H1 (cell line): ENCODE results near the gene CACNG4. TPM values are rescaled to one million over a fixed set of nuclear protein-coding genes. Genes with fewer than 3 reads are reported as not detected.

Source experiments
- CTCF ChIA-PET: fragments of 300-600 bp; sonication (Branson Sonifier 250); formaldehyde crosslinking; loops from one replicate; lab custom pipeline; 2021; ENCODE audit not compliant: partially characterized antibody; lab: Charles Lee
- POLR2A ChIA-PET: fragments of 300-600 bp; sonication (Branson Sonifier 250); formaldehyde crosslinking; loops from one replicate; lab custom pipeline; 2021; ENCODE audit warnings: inconsistent platforms; ENCODE audit not compliant: partially characterized antibody; lab: Charles Lee
- DNase-seq, 2 experiments: peaks; one replicate each; pipeline versions ENCODE4 v3.0.0 to v3.0.0-alpha.2; 2010 to 2022; ENCODE audit warnings: low spot score in 2 of 2, low read depth in 1 of 2, mixed read lengths in 1 of 2
- FAIRE-seq: peaks from 2 replicates; lab custom pipeline; 2011; peaks lifted over from hg19 to GRCh38; lab: Jason Lieb, UNC
- H2AFZ ChIP-seq: 2 replicates; pipeline ENCODE4 v1.8.1; 2012; ENCODE audit warnings: low read length, inconsistent platforms
- H2AK5ac ChIP-seq: 2 replicates; pipeline ENCODE4 v1.6.1; 2013; ENCODE audit warnings: low read depth, low read length
- H2BK120ac ChIP-seq: replicated peaks from 2 replicates; pipeline ENCODE3; 2013; ENCODE audit warnings: low read depth, low read length, inconsistent platforms
- H2BK12ac ChIP-seq: 2 replicates; pipeline ENCODE4 v1.6.1; 2013; ENCODE audit warnings: low read depth, low read length
- H2BK15ac ChIP-seq: 2 replicates; pipeline ENCODE4 v1.6.1; 2013; ENCODE audit warnings: low read length
- H2BK20ac ChIP-seq: 2 replicates; pipeline ENCODE4 v1.6.1; 2013; ENCODE audit warnings: low read length
- H2BK5ac ChIP-seq: 2 replicates; pipeline ENCODE4 v1.6.1; 2013; ENCODE audit warnings: low read depth, low read length
- H3K14ac ChIP-seq: 2 replicates; pipeline ENCODE4 v1.6.1; 2013; ENCODE audit warnings: inconsistent platforms; ENCODE audit not compliant: insufficient read length
- H3K18ac ChIP-seq: 2 replicates; pipeline ENCODE4 v1.6.1; 2013; ENCODE audit warnings: low read length; ENCODE audit errors: extremely low read depth
- H3K23ac ChIP-seq: 2 replicates; pipeline ENCODE4 v1.6.1; 2013; ENCODE audit warnings: inconsistent platforms; ENCODE audit not compliant: insufficient read length
- H3K23me2 ChIP-seq: 2 replicates; pipeline ENCODE4 v1.6.1; 2013; ENCODE audit warnings: low read depth, low read length
- H3K27ac ChIP-seq: 2 replicates; pipeline ENCODE4 v1.6.1; 2011; ENCODE audit warnings: low read depth, low read length, inconsistent platforms
- H3K27me3 ChIP-seq, 4 experiments: replicated peaks in 1 of 4; 1 replicate in 1 of 4; 2 replicates in 3 of 4; pipeline versions ENCODE4 v1.6.1 to v1.8.1; 2011 to 2013; ENCODE audit warnings: low read length in 3 of 4, mild to moderate bottlenecking in 3 of 4, inconsistent platforms in 2 of 4, mixed read lengths in 2 of 4, moderate library complexity in 1 of 4; ENCODE audit not compliant: control insufficient read depth in 3 of 4, insufficient read depth in 3 of 4; ENCODE audit errors: extremely low read depth in 1 of 4
- H3K36me3 ChIP-seq, 4 experiments: 2 replicates each; pipeline versions ENCODE4 v1.6.1 to v1.8.1; 2011 to 2013; ENCODE audit warnings: mild to moderate bottlenecking in 4 of 4, low read length in 3 of 4, moderate library complexity in 2 of 4, control low read depth in 1 of 4, inconsistent platforms in 1 of 4; ENCODE audit not compliant: insufficient read depth in 4 of 4, control insufficient read depth in 2 of 4
- H3K4ac ChIP-seq: replicated peaks from 2 replicates; pipeline ENCODE3; 2013; ENCODE audit warnings: low read length, low read depth, mixed read lengths, inconsistent platforms; ENCODE audit not compliant: insufficient read length
- H3K4me1 ChIP-seq, 4 experiments: replicated peaks in 1 of 4; 1 replicate in 1 of 4; 2 replicates in 3 of 4; pipeline versions ENCODE4 v1.6.1 to v1.8.1; 2011 to 2013; ENCODE audit warnings: low read length in 3 of 4, inconsistent platforms in 2 of 4, mixed read lengths in 1 of 4; ENCODE audit not compliant: insufficient read depth in 4 of 4, control insufficient read depth in 3 of 4
- H3K4me2 ChIP-seq, 2 experiments: 2 replicates each; pipeline versions ENCODE4 v1.6.1 to v1.8.1; 2011 to 2013; ENCODE audit warnings: low read depth in 2 of 2, low read length in 2 of 2, control low read depth in 1 of 2, inconsistent platforms in 1 of 2, mild to moderate bottlenecking in 1 of 2; ENCODE audit not compliant: insufficient read depth in 1 of 2
- H3K4me3 ChIP-seq, 4 experiments: fragments of 200-600, 300-600 bp in 1 of 4; sonication (generic), shearing (Covaris generic), sonication (Bioruptor Twin) in 1 of 4; 2 replicates each; pipeline versions ENCODE4 v1.5.1 to v1.8.1; 2011 to 2016; ENCODE audit warnings: low read length in 4 of 4, low read depth in 3 of 4, control low read depth in 2 of 4, inconsistent platforms in 2 of 4, mild to moderate bottlenecking in 2 of 4, mixed read lengths in 1 of 4, moderate library complexity in 1 of 4; ENCODE audit not compliant: insufficient read depth in 2 of 4; ENCODE audit errors: extremely low read depth in 1 of 4
- H3K56ac ChIP-seq: replicated peaks from 2 replicates; pipeline ENCODE3; 2013; ENCODE audit warnings: low read depth, mild to moderate bottlenecking, mixed read lengths, low read length, inconsistent platforms; ENCODE audit not compliant: insufficient read length
- H3K79me1 ChIP-seq: 2 replicates; pipeline ENCODE4 v1.6.1; 2013; ENCODE audit warnings: low read depth, low read length, control low read depth
- H3K79me2 ChIP-seq, 2 experiments: 2 replicates each; pipeline versions ENCODE4 v1.6.1 to v1.8.1; 2012 to 2013; ENCODE audit warnings: low read length in 2 of 2, mild to moderate bottlenecking in 2 of 2, inconsistent platforms in 1 of 2; ENCODE audit not compliant: insufficient read depth in 2 of 2, control insufficient read depth in 1 of 2
- H3K9ac ChIP-seq, 4 experiments: replicated peaks in 1 of 4; 1 replicate in 1 of 4; 2 replicates in 3 of 4; pipeline versions ENCODE4 v1.6.1 to v1.8.1; 2011 to 2013; ENCODE audit warnings: low read depth in 3 of 4, low read length in 3 of 4, control low read depth in 2 of 4, mild to moderate bottlenecking in 2 of 4, moderate library complexity in 2 of 4, inconsistent platforms in 1 of 4; ENCODE audit errors: extremely low read depth in 1 of 4
- H3K9me3 ChIP-seq, 2 experiments: 2 replicates each; pipeline versions ENCODE4 v1.6.1 to v1.8.1; 2012 to 2013; ENCODE audit warnings: mild to moderate bottlenecking in 2 of 2, moderate library complexity in 2 of 2, control low read depth in 1 of 2, inconsistent platforms in 1 of 2, low read depth in 1 of 2, low read length in 1 of 2, mixed read lengths in 1 of 2; ENCODE audit not compliant: insufficient read depth in 2 of 2
- H4K20me1 ChIP-seq, 2 experiments: replicated peaks in 1 of 2; 2 replicates each; pipeline versions ENCODE3 to v1.8.1; 2011 to 2013; ENCODE audit warnings: inconsistent platforms in 2 of 2, low read length in 2 of 2, mild to moderate bottlenecking in 1 of 2; ENCODE audit not compliant: insufficient read depth in 2 of 2, control insufficient read depth in 1 of 2
- H4K5ac ChIP-seq: 2 replicates; pipeline ENCODE4 v1.6.1; 2013; ENCODE audit warnings: low read length, low read depth, mixed read lengths, inconsistent platforms; ENCODE audit not compliant: insufficient read length
- H4K8ac ChIP-seq: 2 replicates; pipeline ENCODE4 v1.8.0; 2013; ENCODE audit warnings: mild to moderate bottlenecking, moderate library complexity, low read length, inconsistent platforms; ENCODE audit not compliant: insufficient read depth; ENCODE audit errors: extremely low read depth
- H4K91ac ChIP-seq: replicated peaks from 2 replicates; pipeline ENCODE3; 2013; ENCODE audit warnings: low read length, mixed read lengths, inconsistent platforms; ENCODE audit not compliant: insufficient read length
- BACH1 ChIP-seq: IDR thresholded peaks from 2 replicates; pipeline ENCODE4 v1.6.1; 2012; ENCODE audit warnings: low read length, improper control_type of control experiment
- CHD1 ChIP-seq: IDR thresholded peaks from 2 replicates; pipeline ENCODE4 v1.6.1; 2012; ENCODE audit warnings: low read depth, low read length, improper control_type of control experiment
- CREB1 ChIP-seq: IDR thresholded peaks from 2 replicates; pipeline ENCODE4 v1.6.1; 2012; ENCODE audit warnings: inconsistent platforms
- FOSL1 ChIP-seq: IDR thresholded peaks from 2 replicates; pipeline ENCODE4 v1.6.1; 2011; ENCODE audit warnings: mild to moderate bottlenecking, low read depth, low read length, moderate library complexity; ENCODE audit not compliant: insufficient read depth
- KDM4A ChIP-seq: IDR thresholded peaks from one replicate; pipeline ENCODE4 v1.7.1; 2012; ENCODE audit warnings: low read depth, mild to moderate bottlenecking, moderate library complexity, low read length, inconsistent platforms; ENCODE audit not compliant: severe bottlenecking
- NANOG ChIP-seq: IDR thresholded peaks from 2 replicates; pipeline ENCODE4 v1.6.1; 2011; ENCODE audit warnings: low read length, low read depth, mild to moderate bottlenecking, inconsistent platforms; ENCODE audit not compliant: insufficient read depth, poor library complexity, severe bottlenecking
- NRF1 ChIP-seq: IDR thresholded peaks from 2 replicates; pipeline ENCODE4 v1.6.1; 2011; ENCODE audit warnings: mild to moderate bottlenecking, low read depth, low read length, improper control_type of control experiment
- RAD21 ChIP-seq, 2 experiments: IDR thresholded peaks in 1 of 2; conservative IDR thresholded peaks in 1 of 2; 2 replicates each; pipeline ENCODE4 v1.6.1; 2011; ENCODE audit warnings: low read depth in 2 of 2, low read length in 2 of 2, improper control_type of control experiment in 1 of 2, inconsistent platforms in 1 of 2, mild to moderate bottlenecking in 1 of 2, moderate library complexity in 1 of 2
- SIN3A ChIP-seq, 2 experiments: IDR thresholded peaks in 1 of 2; conservative IDR thresholded peaks in 1 of 2; 2 replicates each; pipeline ENCODE4 v1.6.1; 2011 to 2012; ENCODE audit warnings: low read length in 2 of 2, improper control_type of control experiment in 1 of 2, low read depth in 1 of 2, mild to moderate bottlenecking in 1 of 2
- SP1 ChIP-seq: IDR thresholded peaks from 2 replicates; pipeline ENCODE4 v1.6.1; 2011; ENCODE audit warnings: low read depth, low read length
- SP2 ChIP-seq: IDR thresholded peaks from 2 replicates; pipeline ENCODE4 v1.6.1; 2012; ENCODE audit warnings: mild to moderate bottlenecking, low read length, inconsistent platforms
- TCF12 ChIP-seq: IDR thresholded peaks from 2 replicates; pipeline ENCODE4 v1.6.1; 2011; ENCODE audit warnings: low read depth, mild to moderate bottlenecking, low read length
- WGBS, 2 experiments: shearing (Covaris generic) in 1 of 2; methylation state at CpG; one replicate each; pipeline versions ENCODE4 v1.1.6 to v1.1.7; 2013 to 2015; ENCODE audit warnings: low lambda C conversion rate in 2 of 2, mixed read lengths in 2 of 2, inconsistent platforms in 1 of 2, low coverage in 1 of 2, missing lambda C conversion rate in 1 of 2; ENCODE audit not compliant: insufficient replicate concordance in 2 of 2, insufficient coverage in 1 of 2, insufficient read length in 1 of 2; ENCODE audit errors: extremely low coverage in 1 of 2, missing lambda C conversion rate in 1 of 2; 5-methylcytosine and 5-hydroxymethylcytosine counted together
- polyA plus RNA-seq, 7 experiments: library from polyadenylated mRNA; depleted of rRNA in 3 of 7; stranded (reverse) in 5 of 7; unstranded in 2 of 7; fragments of >200 nt in 5 of 7; fragments of 200-250 nt in 2 of 7; gene quantifications; 1 replicate in 5 of 7; 2 replicates in 1 of 7; 4 replicates in 1 of 7; pipeline versions ENCODE4 v1.2.1 to v1.2.3, GENCODE V29; 2011 to 2013; ENCODE audit warnings: missing spikeins in 2 of 7, mixed read lengths in 2 of 7
- total RNA-seq: library from RNA; stranded (reverse); fragmentation: NEBNext Ultra II Directional; extraction: Animal tissue kit (Norgen Biotek cat#: 25700); gene quantifications from 2 replicates; pipeline ENCODE4 v1.2.1, GENCODE V29; 2021
- TF ChIP-seq, protein P1 (sequence below): IDR thresholded peaks from 2 replicates; pipeline ENCODE4 v1.6.1; 2012; ENCODE audit warnings: inconsistent platforms

CACNG4 gene
- total and polyA plus RNA-seq, 2 of the 8 experiments (the other 6 are each of a cell fraction or from before 2014, with no cell fraction given), result 3.6 to 5.6 TPM

DNA sequence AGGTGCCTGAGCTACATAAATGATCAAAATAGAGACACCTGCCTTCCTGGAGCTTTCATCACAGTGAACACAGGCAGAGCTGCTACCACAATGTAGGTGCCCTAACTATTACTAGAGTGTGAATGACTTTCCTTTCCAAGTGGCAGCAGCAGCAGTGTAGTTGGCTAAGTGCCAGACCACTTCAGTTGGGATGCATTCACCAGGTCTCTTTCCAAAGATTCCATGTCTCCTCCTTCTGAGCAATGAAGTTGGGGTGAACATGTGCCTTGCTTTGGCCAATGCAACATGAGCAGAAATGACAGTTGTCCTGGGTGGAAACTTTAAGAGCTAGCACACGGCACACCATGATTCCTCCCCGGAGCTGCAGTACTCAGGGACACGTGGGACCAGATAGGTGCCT, 23.3 kb upstream of the CACNG4 start:
- 94% methylated on average over 3 of the region's 3 CpGs; no CpG with 5 or more reads in 1 of the 2 experiments for WGBS, 2 experiments
- POLR2A ChIA-PET, result no interaction called here
- TF ChIP-seq KDM4A (no peak), TCF12 (no peak), NRF1 (no peak), CHD1 (no peak), NANOG (no peak), SIN3A (conservative IDR thresholded peaks at IDR 0.05 in 1 of 2, IDR thresholded peaks at IDR 0.05 in 1 of 2; ENCODE audit: low read depth in 1 of 2, low read length in 2 of 2) (no peak), CREB1 (no peak), SP1 (no peak), RAD21 (IDR thresholded peaks at IDR 0.05 in 1 of 2, conservative IDR thresholded peaks at IDR 0.05 in 1 of 2; ENCODE audit: low read depth in 2 of 2, low read length in 2 of 2) (no peak), SP2 (no peak), BACH1 (no peak), FOSL1 (no peak)
- TF ChIP-seq, protein P1, sequence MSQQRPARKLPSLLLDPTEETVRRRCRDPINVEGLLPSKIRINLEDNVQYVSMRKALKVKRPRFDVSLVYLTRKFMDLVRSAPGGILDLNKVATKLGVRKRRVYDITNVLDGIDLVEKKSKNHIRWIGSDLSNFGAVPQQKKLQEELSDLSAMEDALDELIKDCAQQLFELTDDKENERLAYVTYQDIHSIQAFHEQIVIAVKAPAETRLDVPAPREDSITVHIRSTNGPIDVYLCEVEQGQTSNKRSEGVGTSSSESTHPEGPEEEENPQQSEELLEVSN, result no peak

More for the DNA sequence above, 23.3 kb upstream of the CACNG4 start:
- no peak overlapping the region for H4K8ac ChIP-seq
- H4K20me1 ChIP-seq, result no peaks in the 10 kb centered on the region
- no peak overlapping the region for H3K9ac ChIP-seq
- H2AFZ ChIP-seq, result no peak overlapping the region
- no peak overlapping the region for H2AK5ac ChIP-seq
- no peak overlapping the region for H3K27ac ChIP-seq
- H2BK5ac ChIP-seq, result no peak overlapping the region
- H3K9me3 ChIP-seq, result peaks cover 8 to 18% of the 10 kb centered on the region in 2 experiments
- FAIRE-seq (no peak), DNase-seq (no peak)
- H3K4me3 ChIP-seq, result no peak overlapping the region
- H3K36me3 ChIP-seq, result no peaks in the 10 kb centered on the region
- no peak overlapping the region for H3K56ac ChIP-seq
- no peak overlapping the region for H3K4me2 ChIP-seq
- no peak overlapping the region for H4K5ac ChIP-seq
- no peak overlapping the region for H2BK120ac ChIP-seq
- H4K91ac ChIP-seq, result no peak overlapping the region
- H3K79me2 ChIP-seq, result no peaks in the 10 kb centered on the region
- no peak overlapping the region for H3K14ac ChIP-seq
- no peak overlapping the region for H2BK15ac ChIP-seq
- H3K23me2 ChIP-seq, result 0 out of 2 replicates have a peak, but pooled peaks cover 2% of the 10 kb centered on the region
- peaks cover 1 to 10% (median 4%) of the 10 kb centered on the region in 4 experiments; a peak in 4 of 7 replicates for H3K4me1 ChIP-seq
- H3K79me1 ChIP-seq, result no peaks in the 10 kb centered on the region
- H2BK20ac ChIP-seq, result no peak overlapping the region
- H3K23ac ChIP-seq, result no peak overlapping the region
- CTCF ChIA-PET, result interaction anchor here (0.6 to 4.2 kb wide), 4 partner anchors 10 to 73 kb away, joined by 3 to 17 read pairs (median 4); no protein-coding TSS in a partner anchor
- H2BK12ac ChIP-seq, result no peak overlapping the region
- no peak overlapping the region for H3K4ac ChIP-seq
- no peaks in the 10 kb centered on the region for H3K27me3 ChIP-seq
- no peak overlapping the region for H3K18ac ChIP-seq
